Prostate gland (tissue), 2 donors: ENCODE results near the gene PRCP. TPM values are rescaled to one million over a fixed set of nuclear protein-coding genes. Genes with fewer than 3 reads are reported as not detected.

ENCODE experiments used
- DNase-seq: peaks from one replicate; pipeline ENCODE4 v3.0.0-alpha.2; 2019; ENCODE audit warnings: low spot score
- H3K27ac ChIP-seq, 2 donors: fragments of 200-600 bp; sonication (generic); 2 replicates each; pipeline ENCODE4 v1.5.1; 2017 to 2019
- H3K27me3 ChIP-seq: fragments of 200-600 bp; sonication (generic); replicated peaks from 2 replicates; pipeline ENCODE4 v1.5.1; 2019; ENCODE audit not compliant: insufficient read depth
- H3K36me3 ChIP-seq, 2 donors: fragments of 200-600 bp; sonication (generic); 1 replicate in 1 of 2; 2 replicates in 1 of 2; pipeline versions ENCODE4 v1.5.1 to v1.8.1; 2017 to 2019
- H3K4me1 ChIP-seq: fragments of 200-600 bp; sonication (generic); replicated peaks from 2 replicates; pipeline ENCODE4 v1.5.1; 2019
- H3K4me3 ChIP-seq, 2 donors: fragments of 200-600 bp; sonication (generic); 2 replicates each; pipeline ENCODE4 v1.5.1; 2017 to 2019
- H3K9me3 ChIP-seq: fragments of 200-600 bp; sonication (generic); 2 replicates; pipeline ENCODE4 v1.5.1; 2017
- POLR2A ChIP-seq: fragments of 450-650 bp; IDR thresholded peaks from one replicate; pipeline ENCODE4 v1.6.1; 2016; ENCODE audit warnings: antibody characterized with exemption, mild to moderate bottlenecking
- POLR2AphosphoS5 ChIP-seq: sonication (generic); formaldehyde crosslinking; IDR thresholded peaks from one replicate; pipeline ENCODE4 v1.6.1; 2017; ENCODE audit warnings: antibody characterized with exemption
- WGBS: methylation state at CpG from one replicate; pipeline ENCODE4 v1.1.5; 2018; 5-methylcytosine and 5-hydroxymethylcytosine counted together
- intact Hi-C: fragments of 100-400 bp; cut with DNase I; formaldehyde crosslinking; loops from one replicate; pipeline ENCODE4 v1.14.2; 2022
- total RNA-seq, 2 donors: library from RNA; depleted of rRNA; stranded (reverse); fragments of >200 nt; gene quantifications; one replicate each; pipeline ENCODE4 v1.1.0, GENCODE V29; 2016
- TF ChIP-seq, protein P1 (sequence below), 4 experiments: fragments of 200-600 bp in 2 of 4; fragments of 450-650 bp in 2 of 4; sonication (generic) in 2 of 4; IDR thresholded peaks; 1 replicate in 3 of 4; 2 replicates in 1 of 4; pipeline ENCODE4 v1.5.1; 2016 to 2019; ENCODE audit warnings: antibody characterized with exemption in 4 of 4, mild to moderate bottlenecking in 2 of 4, moderate library complexity in 2 of 4

The PRCP gene
- total RNA-seq, 2 donors from 2014 or later = 41.8 to 67.7 TPM

DNA sequence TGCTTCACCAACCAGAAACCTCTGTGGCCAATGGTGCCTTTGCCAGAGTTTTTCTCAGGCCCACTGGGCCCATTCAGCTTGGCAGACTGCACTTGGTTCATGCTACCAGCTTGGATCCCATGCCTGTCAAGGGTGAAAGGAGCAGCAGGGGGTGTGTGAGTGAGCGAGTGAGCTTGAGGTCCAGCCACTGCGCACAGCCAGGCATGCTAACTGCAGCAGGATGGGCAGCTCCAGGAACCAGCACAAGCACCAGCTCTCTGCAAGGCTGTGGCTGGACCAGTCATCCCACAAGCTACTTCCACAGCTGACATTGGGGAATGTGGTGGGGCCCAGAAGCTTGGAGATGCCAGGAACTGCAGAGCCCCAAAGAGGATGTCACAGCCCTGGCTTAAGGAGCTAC lies 42.1 kb upstream of the PRCP start:
- no peaks in the 10 kb centered on the region for H3K36me3 ChIP-seq
- WGBS = 97% methylated on average over 2 of the region's 2 CpGs
- intact Hi-C loops = no loop called here

DNA sequence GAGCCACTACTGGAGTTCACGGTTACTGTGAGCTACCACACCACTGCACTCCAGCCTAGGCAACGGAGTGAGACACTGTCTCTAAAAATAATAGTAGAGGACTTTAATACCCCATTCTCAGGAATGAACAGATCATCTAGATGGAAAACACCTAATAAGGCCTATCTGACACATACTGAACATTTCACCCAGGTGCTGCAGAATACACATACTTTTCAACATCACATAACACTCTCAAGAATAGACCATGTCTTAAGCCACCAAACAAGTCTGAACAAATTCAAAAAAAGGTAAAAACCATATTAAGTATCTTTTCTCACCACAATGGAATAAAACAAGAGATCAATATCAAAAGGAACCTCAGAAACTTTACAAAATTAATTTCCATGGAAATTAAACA lies 39.2 kb upstream of the PRCP start:
- no peaks in the 10 kb centered on the region for H3K27me3 ChIP-seq
- intact Hi-C loops = no loop called here
- TF ChIP-seq POLR2A (no peak), POLR2AphosphoS5 (no peak)
- TF ChIP-seq, protein P1, sequence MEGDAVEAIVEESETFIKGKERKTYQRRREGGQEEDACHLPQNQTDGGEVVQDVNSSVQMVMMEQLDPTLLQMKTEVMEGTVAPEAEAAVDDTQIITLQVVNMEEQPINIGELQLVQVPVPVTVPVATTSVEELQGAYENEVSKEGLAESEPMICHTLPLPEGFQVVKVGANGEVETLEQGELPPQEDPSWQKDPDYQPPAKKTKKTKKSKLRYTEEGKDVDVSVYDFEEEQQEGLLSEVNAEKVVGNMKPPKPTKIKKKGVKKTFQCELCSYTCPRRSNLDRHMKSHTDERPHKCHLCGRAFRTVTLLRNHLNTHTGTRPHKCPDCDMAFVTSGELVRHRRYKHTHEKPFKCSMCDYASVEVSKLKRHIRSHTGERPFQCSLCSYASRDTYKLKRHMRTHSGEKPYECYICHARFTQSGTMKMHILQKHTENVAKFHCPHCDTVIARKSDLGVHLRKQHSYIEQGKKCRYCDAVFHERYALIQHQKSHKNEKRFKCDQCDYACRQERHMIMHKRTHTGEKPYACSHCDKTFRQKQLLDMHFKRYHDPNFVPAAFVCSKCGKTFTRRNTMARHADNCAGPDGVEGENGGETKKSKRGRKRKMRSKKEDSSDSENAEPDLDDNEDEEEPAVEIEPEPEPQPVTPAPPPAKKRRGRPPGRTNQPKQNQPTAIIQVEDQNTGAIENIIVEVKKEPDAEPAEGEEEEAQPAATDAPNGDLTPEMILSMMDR (IDR thresholded peaks at IDR 0.05) = no peak
- no peaks in the 10 kb centered on the region for H3K36me3 ChIP-seq
- H3K27ac ChIP-seq = no peak overlapping the region
- 96% methylated on average over 2 of the region's 2 CpGs for WGBS
- no peak overlapping the region for H3K4me3 ChIP-seq
- H3K4me1 ChIP-seq = no peaks in the 10 kb centered on the region
- H3K9me3 ChIP-seq = no peaks in the 10 kb centered on the region
- no peak for DNase-seq

More for the DNA sequence above, 42.1 kb upstream of the PRCP start:
- no peak for DNase-seq
- Histone ChIP-seq H3K4me1 (no peaks in the 10 kb centered on the region), H3K27ac (no peak overlapping the region), H3K27me3 (no peaks in the 10 kb centered on the region), H3K4me3 (no peak overlapping the region), H3K9me3 (no peaks in the 10 kb centered on the region)
- no peak for TF ChIP-seq POLR2A
- no peak for TF ChIP-seq POLR2AphosphoS5
- TF ChIP-seq, protein P1 (IDR thresholded peaks at IDR 0.05) = no peak

DNA sequence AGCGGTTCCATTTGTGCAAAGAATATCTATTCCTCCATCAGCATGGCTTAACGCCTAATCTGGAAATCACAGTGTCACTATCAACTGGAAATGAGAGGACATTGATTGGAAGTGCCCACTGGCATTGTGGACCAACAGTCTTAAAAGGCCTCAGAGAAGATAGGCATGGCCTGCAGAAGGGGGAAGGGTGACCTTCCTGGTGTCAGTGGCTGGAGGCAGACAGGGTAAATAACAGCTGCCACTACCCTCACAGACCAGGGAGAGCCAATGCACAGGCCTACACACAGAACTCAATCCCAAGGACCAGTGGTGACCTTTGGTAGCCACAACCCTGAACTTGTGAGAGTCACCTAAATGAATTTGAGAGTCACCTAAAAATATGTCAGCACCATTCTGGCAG lies 37.3 kb upstream of the PRCP start:
- intact Hi-C loops = no loop called here
- no peaks in the 10 kb centered on the region for H3K36me3 ChIP-seq
- no peak overlapping the region for H3K27ac ChIP-seq
- no peak for DNase-seq
- no peaks in the 10 kb centered on the region for H3K27me3 ChIP-seq
- no peaks in the 10 kb centered on the region for H3K4me1 ChIP-seq
- 92% methylated on average over 2 of the region's 2 CpGs for WGBS
- no peaks in the 10 kb centered on the region for H3K9me3 ChIP-seq
- TF ChIP-seq POLR2A (no peak), POLR2AphosphoS5 (no peak)
- TF ChIP-seq, protein P1 (IDR thresholded peaks at IDR 0.05) = no peak
- no peak overlapping the region for H3K4me3 ChIP-seq

DNA sequence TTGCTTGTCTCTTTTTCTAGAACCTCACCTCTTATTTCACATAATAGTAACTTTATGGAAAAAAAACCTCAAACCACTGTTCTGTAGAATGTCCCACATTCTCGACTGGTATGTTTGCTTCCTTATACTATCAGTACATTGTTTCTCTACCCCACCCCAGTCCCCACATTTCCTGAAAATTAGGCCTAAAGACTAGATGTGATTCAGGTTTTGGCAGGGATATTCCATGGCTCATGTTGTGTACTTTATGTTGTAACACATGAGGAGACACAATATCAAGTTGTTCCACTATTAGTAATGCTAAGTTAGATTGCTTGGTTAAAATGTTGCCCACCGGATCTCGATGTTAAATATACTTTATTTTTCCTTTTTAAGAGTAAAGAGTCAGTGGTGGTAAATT lies 36.0 kb upstream of the PRCP start:
- H3K27me3 ChIP-seq = no peaks in the 10 kb centered on the region
- no peaks in the 10 kb centered on the region for H3K36me3 ChIP-seq
- no peak for DNase-seq
- H3K4me1 ChIP-seq = no peaks in the 10 kb centered on the region
- H3K4me3 ChIP-seq = no peak overlapping the region
- 82% methylated on average over 3 of the region's 3 CpGs for WGBS
- H3K9me3 ChIP-seq = no peaks in the 10 kb centered on the region
- intact Hi-C loops = no loop called here
- H3K27ac ChIP-seq = no peak overlapping the region
- TF ChIP-seq POLR2A = no peak
- TF ChIP-seq, protein P1 (IDR thresholded peaks at IDR 0.05) = no peak
- no peak for TF ChIP-seq POLR2AphosphoS5

DNA sequence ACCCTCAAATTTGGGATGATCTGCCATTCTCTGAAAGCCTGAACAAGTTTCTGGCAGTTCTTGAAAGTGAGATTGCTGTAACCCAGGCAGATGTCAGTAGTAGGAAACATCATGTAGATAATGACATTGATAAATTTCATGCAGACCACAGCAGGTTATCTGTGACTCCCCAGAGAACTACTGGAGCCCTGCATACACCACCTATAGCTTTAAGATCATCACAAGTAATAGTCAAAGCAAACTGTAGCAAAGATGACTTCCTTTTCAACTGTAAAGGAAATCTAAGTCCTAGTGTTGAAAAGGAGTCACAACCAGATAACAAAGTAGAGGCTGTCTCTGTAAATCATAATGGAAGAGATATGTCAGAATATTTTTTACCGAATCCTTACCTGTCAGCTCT lies 32.3 kb upstream of the PRCP start:
- intact Hi-C loops = no loop called here
- Histone ChIP-seq H3K36me3 (no peaks in the 10 kb centered on the region), H3K27me3 (no peaks in the 10 kb centered on the region), H3K9me3 (no peaks in the 10 kb centered on the region), H3K4me3 (no peak overlapping the region), H3K4me1 (no peaks in the 10 kb centered on the region), H3K27ac (no peak overlapping the region)
- no peak for DNase-seq
- TF ChIP-seq POLR2AphosphoS5 = no peak
- TF ChIP-seq POLR2A = no peak
- TF ChIP-seq, protein P1 (IDR thresholded peaks at IDR 0.05) = no peak
- WGBS = 100% methylated on average over 1 of the region's 1 CpG
